GM21717 (cell line): ENCODE measurements around the gene TMEM213.

Experiments used
- ATAC-seq: cut with Tn5 transposase; IDR thresholded peaks from one replicate; pipeline ENCODE4 v1.9.1; 2021; ENCODE audit warnings: mild to moderate bottlenecking, moderate library complexity; ENCODE audit not compliant: unreplicated experiment

TMEM213 gene

GRCh38 chr7:138837627-138838026 is 39.8 kb downstream of the TMEM213 start:
- ATAC-seq: no peak

DNA sequence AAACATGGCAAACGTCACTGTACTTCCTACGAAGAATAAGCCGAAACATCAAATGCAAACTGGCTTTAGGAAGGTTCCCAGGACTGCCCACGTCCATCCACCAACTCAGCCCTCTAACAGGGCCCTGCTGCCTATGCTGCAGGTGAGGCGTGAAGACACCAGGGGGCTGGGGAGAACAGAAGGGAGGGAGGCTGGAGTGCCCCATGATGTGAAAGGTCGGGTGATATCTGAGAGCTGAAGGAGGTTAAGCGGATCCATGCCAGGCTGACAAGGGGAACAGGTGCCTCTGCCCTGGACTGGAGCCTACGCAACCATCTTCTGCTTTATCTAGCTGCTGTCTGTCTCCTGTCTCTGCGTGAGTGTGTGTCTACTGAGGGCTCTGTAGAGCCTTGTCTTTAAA is 40.4 kb downstream of the TMEM213 start:
- no peak for ATAC-seq

DNA sequence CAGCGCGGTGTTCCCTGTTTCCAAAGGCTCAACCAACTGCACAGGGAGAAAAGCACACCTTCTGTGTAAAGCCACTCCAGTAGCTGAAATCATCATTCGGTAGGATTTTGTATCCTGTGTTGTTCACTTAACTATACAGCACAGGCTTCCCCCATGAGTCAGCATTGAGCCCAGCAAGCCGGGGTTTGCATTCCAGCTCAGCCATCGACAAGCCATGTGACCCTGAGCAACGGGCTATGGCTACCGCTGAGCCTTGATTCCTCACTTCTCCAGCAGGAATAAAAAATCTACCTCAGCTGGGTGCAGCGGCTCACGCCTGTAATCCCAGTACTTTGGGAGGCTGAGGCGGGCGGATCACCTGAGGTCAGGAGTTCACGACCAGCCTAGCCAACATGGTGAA is 44.3 kb downstream of the TMEM213 start:
- no peak for ATAC-seq

GRCh38 chr7:138843632-138844580 is 46.1 kb downstream of the TMEM213 start:
- no peak for ATAC-seq

DNA sequence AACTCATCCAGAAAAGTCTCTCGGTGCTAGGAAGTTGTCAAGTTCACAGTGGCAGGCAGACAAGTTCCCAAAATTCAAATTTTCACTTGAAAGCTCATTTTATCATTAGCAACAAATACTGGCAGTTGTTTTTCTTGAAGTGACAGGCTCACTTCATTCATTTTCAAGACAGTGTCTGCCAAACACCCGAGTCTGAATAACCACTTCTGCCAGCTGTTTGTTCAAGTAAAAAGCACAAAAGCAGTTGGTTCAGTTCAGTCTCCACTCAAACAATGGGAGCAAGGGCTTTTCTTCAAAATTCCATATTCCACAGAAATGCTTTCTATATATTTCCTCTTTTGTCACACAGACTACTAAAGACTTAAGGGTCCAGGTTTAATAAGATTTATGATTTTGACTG is 47.9 kb downstream of the TMEM213 start:
- ATAC-seq: no peak

GRCh38 chr7:138848056-138848980 is 50.5 kb downstream of the TMEM213 start:
- no peak for ATAC-seq

DNA sequence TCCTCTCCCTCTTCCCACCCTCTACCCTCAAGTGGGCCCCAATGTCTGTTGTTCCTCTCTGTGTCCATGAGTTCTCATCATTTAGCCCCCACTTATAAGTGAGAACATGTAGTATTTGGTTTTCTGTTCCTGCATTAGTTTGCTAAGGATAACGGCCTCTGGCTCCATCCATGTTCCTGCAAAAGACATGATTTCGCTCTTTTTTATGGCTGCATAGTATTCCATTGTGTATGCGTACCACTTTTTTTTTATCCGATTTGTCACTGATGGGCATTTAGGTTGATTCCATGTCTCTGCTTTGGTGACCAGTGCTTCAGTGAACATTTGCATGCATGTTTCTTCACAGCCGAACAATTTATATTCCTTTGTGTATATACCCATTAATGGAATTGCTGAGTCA is 51.9 kb downstream of the TMEM213 start:
- ATAC-seq: no peak

- ATAC-seq: no peak
Observed at GRCh38 chr7:138852469-138852868, 54.7 kb downstream of the TMEM213 start.

DNA sequence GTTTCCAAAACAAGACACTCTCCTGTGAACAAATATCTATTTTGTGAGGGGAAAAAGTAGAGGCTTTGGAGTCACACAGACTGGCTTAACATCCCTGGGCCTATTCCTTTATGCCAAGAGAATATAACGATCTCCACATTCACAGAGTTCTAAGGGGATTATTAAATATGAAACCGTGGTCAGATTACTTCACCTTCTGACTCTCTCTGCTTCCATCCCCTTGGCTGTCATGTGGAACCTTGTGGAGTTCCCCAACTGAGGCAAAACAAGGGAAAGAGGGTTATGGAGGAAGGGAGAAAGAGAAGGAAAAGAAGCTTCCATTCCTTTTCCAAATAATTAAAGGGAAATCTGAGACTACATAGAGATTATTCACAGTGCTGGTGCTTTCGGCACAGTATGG is 55.7 kb downstream of the TMEM213 start:
- ATAC-seq: no peak

DNA sequence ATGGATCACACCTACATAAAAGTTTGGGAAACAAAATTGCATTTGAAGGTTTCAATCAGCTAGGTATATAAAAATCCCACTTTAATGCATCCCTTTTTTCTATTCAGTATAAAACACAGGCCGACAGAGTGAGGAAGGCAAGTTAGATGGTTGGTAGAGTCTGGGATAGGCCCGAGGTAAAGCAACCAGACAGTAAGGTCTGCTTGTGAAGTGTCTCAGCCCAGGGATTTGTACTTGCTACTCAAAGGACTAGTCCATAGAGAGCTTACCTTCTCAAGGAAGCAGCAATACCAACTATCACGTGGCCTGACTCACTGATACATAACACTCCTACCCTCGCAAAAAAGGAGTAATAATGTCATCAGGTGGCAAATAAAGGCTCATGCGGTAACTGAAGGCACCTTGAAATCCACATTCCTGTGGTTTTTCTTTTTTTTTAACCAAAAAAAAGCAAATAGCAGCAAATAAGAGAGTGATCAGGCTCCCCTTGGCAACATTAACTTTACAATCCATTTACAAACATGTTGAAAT is 56.4 kb downstream of the TMEM213 start:
- ATAC-seq: no peak

- no peak for ATAC-seq
Observed at GRCh38 chr7:138857728-138858127, 59.9 kb downstream of the TMEM213 start.

- ATAC-seq: no peak
Observed at GRCh38 chr7:138861051-138861450, 63.3 kb downstream of the TMEM213 start.

GRCh38 chr7:138863931-138864330 is 66.1 kb downstream of the TMEM213 start:
- no peak for ATAC-seq

DNA sequence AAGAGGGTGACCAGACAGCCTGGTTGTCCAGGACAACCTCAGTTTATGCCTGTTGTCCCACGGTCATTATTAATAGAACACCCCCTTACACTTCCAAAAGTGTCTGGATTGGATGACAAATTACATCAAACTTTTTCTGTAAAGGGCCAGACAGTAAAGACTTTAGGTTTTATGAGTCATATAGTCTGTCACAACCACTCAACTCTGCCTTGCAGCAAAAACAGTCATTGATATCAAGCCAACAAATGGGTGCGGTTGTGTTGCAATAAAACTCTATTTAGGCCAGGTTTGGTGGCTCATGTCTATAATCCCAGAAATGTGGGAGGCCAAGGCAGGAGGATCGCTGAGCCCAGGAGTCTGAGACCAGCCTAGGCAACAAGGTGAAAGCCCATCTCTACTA is 66.9 kb downstream of the TMEM213 start:
- no peak for ATAC-seq

DNA sequence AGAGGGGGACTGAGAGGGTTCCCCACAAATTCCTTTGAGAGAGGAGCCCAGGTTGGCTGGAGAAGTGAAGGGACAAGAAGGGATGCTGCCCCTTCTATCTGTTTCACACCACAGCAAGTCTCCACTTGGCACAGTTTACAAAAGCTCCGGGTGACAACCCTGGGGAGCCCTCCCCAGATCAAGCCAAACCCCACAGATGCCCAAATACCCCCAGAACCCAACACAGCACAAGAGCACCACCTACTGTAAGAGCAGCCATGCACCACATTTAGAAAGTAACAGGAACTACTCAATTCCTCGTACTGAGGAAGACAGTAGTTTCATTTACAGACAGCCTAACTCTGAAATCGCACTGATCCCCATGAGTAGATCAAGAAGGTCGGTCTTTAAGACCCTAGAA is 68.0 kb downstream of the TMEM213 start:
- ATAC-seq: no peak

DNA sequence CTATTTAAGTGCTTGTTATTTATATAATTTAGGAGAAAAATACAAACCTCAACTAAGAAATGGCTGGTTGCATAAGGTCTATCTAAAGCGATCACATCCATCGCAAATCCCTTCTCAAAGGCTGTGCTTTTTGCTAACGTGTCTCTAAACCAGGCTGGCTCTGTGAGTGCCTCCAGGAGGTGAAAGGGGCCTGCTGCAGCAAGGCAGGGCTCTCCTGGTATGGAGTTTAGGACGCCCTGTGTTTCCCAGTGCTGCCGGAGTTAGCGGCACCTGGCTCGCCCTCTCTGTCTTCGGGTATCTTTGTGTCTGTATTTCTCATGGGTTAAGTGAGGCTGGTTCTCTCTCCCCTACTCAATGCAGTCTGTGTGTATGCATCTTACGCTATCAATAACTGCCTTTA is 68.6 kb downstream of the TMEM213 start:
- ATAC-seq: no peak

- no peak for ATAC-seq
Observed at GRCh38 chr7:138867744-138868143, 70.0 kb downstream of the TMEM213 start.

DNA sequence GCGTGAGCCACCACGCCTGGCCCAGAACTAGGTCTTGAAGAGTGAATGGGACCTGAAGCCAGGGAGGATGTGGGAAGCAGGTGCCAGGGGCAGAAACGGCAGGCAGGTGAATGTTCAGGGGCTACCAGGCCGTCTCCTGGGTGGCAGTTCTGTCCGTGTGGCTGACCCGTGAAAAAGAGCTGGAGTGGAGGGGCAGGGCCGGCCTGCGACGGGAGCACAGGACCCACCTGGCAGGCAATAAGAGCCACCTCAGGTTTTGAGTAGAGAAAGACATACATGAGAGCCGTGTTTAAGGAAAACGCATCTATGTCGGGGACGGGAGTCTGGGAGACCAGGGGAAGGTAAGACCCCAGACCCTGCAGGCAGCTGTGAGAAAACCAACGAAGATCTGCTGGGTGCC is 70.9 kb downstream of the TMEM213 start:
- ATAC-seq: no peak

DNA sequence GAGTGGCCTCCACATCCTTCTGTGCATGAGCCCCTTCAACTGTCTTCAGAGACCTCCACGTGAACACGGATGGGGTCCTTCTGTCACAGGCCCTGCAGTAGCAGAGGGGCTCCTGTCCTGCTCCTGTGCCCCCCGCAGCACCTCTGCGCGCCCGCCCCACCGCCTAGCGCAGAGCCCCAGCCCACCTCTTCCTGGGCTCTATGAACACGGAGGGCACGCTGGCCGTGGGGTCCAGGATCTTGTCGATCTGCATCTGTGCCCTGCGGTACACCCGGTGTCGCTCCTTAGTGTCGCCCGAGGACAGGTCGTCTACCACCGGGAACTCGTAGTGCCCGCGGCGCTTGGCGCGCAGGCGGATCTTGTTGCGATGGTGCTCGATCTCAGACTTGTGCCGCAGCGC is 71.6 kb downstream of the TMEM213 start:
- ATAC-seq: no peak

- ATAC-seq: no peak
Observed at GRCh38 chr7:138871065-138871813, 73.4 kb downstream of the TMEM213 start.

- ATAC-seq: no peak
Observed at GRCh38 chr7:138871814-138872090, 74.0 kb downstream of the TMEM213 start.
